Gastroesophageal sphincter (tissue), 3 donors: ENCODE measurements around the gene FBXW5.

Experiments used
- EP300 ChIP-seq: sonication (generic); formaldehyde crosslinking; IDR thresholded peaks from one replicate; pipeline ENCODE4 v1.6.1; 2017; ENCODE audit warnings: antibody characterized with exemption, mild to moderate bottlenecking
- POLR2A ChIP-seq, 2 donors: fragments of 450-650 bp; IDR thresholded peaks; one replicate each; pipeline ENCODE4 v1.6.1; 2017; ENCODE audit warnings: antibody characterized with exemption in 2 of 2, mild to moderate bottlenecking in 2 of 2, moderate library complexity in 1 of 2
- POLR2AphosphoS5 ChIP-seq: sonication (generic); formaldehyde crosslinking; IDR thresholded peaks from one replicate; pipeline ENCODE4 v1.6.1; 2017; ENCODE audit warnings: antibody characterized with exemption
- TF ChIP-seq, protein P1 (sequence below), 4 experiments: fragments of 200-600 bp in 2 of 4; fragments of 450-650 bp in 2 of 4; sonication (generic) in 1 of 4; IDR thresholded peaks; one replicate each; pipeline ENCODE4 v1.5.1; 2017 to 2019; ENCODE audit warnings: antibody characterized with exemption in 4 of 4, mild to moderate bottlenecking in 2 of 4, moderate library complexity in 2 of 4

GRCh38 chr9:136926749-136927148 lies 17.8 kb downstream of the FBXW5 start:
- TF ChIP-seq, protein P1, sequence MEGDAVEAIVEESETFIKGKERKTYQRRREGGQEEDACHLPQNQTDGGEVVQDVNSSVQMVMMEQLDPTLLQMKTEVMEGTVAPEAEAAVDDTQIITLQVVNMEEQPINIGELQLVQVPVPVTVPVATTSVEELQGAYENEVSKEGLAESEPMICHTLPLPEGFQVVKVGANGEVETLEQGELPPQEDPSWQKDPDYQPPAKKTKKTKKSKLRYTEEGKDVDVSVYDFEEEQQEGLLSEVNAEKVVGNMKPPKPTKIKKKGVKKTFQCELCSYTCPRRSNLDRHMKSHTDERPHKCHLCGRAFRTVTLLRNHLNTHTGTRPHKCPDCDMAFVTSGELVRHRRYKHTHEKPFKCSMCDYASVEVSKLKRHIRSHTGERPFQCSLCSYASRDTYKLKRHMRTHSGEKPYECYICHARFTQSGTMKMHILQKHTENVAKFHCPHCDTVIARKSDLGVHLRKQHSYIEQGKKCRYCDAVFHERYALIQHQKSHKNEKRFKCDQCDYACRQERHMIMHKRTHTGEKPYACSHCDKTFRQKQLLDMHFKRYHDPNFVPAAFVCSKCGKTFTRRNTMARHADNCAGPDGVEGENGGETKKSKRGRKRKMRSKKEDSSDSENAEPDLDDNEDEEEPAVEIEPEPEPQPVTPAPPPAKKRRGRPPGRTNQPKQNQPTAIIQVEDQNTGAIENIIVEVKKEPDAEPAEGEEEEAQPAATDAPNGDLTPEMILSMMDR (IDR thresholded peaks at IDR 0.05): no peak
- no peak for TF ChIP-seq POLR2A (IDR thresholded peaks at IDR 0.05)
- no peak for TF ChIP-seq EP300
- no peak for TF ChIP-seq POLR2AphosphoS5
